CD4-positive, alpha-beta T cell treated with Interleukin-4 for 1 hour (primary cell): ENCODE data around the gene ADGRF3.
"Not testable (repeated sequence)": the region's sequence is repeated elsewhere in the genome, so short reads cannot be mapped to it uniquely, and the experiment has no call there.

Experiments
- DNase-seq, 2 donors: peaks; one replicate each; pipeline ENCODE4 v3.0.0-alpha.2; 2020 to 2022

Gene ADGRF3, protein sequence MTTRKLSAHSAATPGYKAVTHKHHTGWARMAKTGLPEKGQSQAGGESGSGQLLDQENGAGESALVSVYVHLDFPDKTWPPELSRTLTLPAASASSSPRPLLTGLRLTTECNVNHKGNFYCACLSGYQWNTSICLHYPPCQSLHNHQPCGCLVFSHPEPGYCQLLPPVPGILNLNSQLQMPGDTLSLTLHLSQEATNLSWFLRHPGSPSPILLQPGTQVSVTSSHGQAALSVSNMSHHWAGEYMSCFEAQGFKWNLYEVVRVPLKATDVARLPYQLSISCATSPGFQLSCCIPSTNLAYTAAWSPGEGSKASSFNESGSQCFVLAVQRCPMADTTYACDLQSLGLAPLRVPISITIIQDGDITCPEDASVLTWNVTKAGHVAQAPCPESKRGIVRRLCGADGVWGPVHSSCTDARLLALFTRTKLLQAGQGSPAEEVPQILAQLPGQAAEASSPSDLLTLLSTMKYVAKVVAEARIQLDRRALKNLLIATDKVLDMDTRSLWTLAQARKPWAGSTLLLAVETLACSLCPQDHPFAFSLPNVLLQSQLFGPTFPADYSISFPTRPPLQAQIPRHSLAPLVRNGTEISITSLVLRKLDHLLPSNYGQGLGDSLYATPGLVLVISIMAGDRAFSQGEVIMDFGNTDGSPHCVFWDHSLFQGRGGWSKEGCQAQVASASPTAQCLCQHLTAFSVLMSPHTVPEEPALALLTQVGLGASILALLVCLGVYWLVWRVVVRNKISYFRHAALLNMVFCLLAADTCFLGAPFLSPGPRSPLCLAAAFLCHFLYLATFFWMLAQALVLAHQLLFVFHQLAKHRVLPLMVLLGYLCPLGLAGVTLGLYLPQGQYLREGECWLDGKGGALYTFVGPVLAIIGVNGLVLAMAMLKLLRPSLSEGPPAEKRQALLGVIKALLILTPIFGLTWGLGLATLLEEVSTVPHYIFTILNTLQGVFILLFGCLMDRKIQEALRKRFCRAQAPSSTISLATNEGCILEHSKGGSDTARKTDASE

DNA sequence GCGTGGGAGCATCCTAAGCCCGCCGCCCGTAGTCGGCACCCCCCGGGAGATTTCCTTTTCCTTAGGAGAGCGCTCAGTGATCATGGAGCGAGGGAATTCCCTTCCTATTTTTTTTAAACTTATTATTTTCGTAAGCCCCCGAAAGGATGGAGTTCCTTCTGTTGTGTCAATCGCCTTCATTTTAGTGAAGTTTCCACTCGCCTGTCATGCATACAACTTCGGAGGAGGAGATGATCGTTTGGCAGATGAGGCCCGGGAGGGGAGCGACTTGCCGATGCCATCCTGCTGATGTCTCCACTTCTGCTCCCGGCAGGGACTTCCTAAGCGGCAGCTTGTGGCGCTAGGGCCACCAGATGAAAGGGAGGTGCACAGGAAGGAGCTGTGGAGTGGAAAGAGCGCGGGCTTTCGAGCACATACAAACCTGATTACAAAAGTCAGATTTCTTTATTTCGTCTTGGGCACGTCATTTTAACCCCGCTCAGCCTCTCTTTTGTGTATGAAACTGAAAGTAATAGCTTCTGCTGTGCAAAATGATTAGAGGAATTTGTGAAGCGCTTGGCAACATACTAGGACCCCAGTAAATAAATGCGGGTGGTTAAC is at the start of gene ADGRF3:
ADGRF3 (minus strand) TSS at position 336 of the 600 bp plus-strand sequence. CDS start 555 bp downstream, outside the sequence.
- DNase-seq = peak; percentile 63 to 74

DNA sequence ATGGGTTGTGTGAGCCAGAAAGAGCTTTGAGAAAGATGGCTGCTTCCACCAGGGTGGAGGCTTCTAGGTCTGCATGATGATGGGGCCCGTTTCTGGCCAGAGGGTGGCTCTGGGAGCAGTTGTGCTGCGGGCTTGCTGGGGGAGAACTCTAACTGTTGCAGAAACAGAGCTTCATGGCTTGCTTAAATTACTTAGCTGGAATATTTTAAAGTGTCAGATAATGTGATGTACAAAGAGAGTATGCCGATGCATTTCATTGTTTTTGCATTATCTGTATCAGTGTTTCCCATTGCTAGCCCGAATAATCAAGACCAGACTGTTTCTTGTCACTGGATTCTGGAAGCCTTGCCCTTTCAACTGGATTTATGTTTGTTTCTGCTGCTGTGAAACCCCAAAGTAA is 48.8 kb upstream of the ADGRF3 start:
- DNase-seq = no peak

DNA sequence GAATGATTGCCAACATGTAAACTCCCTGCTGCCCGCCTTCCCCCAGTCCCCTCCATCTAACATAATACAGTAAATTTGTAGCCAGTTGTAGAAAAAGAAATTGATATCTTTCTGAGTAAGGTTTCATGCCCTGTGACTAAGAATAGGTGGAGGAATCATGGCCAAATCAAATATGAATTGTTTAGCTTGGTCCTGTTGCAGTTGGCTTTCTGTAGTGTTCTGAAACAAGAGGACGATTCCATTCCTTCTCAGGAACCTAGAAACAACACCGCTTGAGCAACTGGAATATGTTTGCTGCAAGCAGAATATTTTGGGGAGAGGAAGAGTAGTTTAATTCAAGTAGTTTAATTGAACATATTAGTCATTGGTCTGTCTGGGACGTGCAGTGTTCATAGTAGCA is 48.1 kb upstream of the ADGRF3 start:
- DNase-seq = no peak

DNA sequence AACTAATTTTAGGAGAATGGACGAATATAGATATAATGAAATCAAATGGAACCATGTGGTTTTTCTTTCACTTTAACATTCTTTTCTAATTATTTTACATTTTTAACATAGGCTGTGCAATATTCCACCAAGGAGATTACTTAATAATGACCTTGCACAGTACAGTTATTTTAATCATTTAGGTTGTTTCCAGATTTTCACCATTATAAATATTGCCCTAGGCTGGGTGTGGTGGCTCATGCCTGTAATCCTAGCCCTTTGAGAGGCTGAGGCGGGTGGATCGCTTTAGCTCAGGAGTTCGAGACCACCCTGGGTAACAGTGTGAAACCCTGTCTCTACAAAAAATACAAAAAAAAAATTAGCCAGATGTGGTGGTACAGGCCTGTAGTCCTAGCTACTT is 40.6 kb upstream of the ADGRF3 start:
- no peak for DNase-seq

DNA sequence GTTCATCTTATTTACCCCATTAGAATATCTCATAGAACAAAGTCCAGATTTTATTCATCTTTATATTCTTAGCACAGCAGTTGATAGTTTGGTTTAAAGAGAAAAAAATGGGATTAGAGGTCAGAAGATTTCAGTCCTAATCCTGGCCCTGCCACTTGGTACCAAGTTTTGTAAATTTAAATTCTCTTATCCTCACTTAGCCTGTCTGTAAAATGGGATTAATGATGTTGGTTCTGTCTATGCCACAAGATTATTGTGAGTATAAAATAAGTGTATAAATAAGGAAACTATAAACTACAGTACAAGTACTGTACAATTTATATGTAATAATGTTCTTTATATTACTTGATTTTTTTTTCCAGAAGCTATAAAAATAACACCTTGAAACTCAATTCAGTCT is 38.0 kb upstream of the ADGRF3 start:
- DNase-seq = no peak

DNA sequence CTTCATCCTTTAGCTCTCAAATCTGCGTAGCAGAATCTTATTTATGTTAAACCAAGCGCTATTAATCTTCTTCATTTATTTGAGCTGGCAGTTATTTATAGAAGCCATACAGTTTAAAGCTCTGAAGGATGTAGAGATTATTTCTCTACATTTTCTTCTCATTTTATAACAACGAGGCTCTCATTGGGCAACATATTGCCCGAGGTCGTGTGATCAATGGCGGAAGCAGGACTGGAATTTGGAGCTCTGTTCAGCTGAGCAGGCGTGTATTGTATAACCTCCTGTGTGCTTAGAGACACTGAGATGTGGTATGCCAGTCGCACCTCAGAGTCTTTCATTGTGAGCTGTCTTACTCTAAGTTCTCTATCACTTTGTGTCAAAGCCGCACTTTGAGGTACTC is 37.6 kb upstream of the ADGRF3 start:
- no peak for DNase-seq

DNA sequence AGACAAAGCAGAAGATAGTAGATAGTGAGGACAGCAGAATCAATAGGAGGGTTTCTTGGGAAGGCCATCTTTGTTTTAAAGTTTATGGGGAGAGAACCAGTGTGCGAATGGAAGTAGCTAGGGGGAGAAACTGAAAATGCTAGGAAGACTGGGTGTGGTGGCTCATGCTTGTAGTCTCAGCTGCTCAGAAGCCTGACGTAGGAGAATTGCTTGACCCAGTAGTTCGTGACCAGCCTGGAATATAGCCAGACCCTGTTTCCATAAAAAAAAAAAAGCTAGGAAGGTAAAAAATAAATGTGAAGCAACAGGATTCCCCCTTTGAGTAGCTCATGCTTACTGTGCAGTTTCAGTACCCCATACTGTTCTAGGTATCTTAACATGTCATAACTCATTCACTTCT is 36.0 kb upstream of the ADGRF3 start:
- no peak for DNase-seq

DNA sequence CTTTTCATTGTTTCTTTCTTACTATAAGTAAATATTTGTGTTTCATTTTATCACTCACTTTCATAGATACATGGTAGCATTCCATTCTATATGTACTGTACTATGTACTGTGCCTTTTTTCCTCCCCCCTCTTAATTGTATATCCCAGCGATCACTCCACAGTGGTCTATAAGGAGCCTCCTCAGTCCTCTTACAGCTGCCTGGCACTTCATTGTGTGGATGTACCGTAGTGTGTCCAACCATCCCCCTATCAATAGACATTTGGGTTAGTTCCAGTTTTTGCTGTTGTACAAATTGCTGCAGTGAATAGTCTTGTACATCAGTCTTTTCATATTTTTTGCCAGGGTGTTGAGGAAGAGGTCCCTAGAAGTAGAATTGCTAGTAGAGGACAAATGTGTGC is 33.7 kb upstream of the ADGRF3 start:
- DNase-seq = no peak

DNA sequence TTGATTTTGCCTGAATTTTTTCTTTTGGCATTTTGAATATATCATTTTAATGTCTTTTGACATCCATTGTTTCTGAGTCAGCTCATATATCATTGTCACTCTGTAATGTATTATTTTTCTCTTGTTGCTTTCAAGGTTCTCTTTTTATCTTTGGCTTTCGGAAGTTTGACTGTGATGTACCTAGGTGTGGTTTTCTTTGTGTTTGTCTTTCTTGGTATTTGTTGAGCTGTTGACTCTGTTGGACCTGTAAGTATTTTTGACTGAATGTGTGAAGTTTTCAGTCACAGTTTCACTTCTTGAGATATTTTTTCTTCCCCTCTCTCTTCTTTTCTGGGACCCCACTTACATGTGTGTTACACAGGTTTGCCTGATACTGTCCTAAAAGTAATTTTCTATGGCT is 30.2 kb upstream of the ADGRF3 start:
- no peak for DNase-seq

DNA sequence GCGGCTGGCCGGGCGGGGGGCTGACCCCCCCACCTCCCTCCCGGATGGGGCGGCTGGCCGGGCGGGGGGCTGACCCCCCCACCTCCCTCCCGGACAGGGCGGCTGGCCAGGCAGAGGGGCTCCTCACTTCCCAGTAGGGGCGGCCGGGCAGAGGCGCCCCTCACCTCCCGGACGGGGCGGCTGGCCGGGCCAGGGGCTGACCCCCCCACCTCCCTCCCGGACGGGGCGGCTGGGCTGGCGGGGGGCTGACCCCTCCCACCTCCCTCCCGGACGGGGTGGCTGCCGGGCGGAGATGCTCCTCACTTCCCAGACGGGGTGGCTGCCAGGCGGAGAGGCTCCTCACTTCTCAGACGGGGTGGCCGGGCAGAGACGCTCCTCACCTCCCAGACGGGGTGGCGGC is 24.3 kb upstream of the ADGRF3 start:
- DNase-seq = not testable (repeated sequence)

DNA sequence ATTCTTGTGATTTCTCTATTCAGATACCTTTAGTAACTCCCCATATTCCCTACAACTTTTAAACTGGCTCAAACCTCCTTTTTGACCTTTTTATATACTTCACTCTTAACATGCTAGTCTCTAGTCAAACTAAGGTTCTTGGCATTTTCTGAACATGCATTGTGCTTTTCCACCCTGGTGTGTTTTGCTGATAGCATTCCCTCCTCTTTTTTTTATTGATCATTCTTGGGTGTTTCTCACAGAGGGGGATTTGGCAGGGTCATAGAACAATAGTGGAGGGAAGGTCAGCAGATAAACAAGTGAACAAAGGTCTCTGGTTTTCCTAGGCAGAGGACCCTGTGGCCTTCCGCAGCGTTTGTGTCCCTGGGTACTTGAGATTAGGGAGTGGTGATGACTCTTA is 23.1 kb upstream of the ADGRF3 start:
- not testable (repeated sequence) for DNase-seq

DNA sequence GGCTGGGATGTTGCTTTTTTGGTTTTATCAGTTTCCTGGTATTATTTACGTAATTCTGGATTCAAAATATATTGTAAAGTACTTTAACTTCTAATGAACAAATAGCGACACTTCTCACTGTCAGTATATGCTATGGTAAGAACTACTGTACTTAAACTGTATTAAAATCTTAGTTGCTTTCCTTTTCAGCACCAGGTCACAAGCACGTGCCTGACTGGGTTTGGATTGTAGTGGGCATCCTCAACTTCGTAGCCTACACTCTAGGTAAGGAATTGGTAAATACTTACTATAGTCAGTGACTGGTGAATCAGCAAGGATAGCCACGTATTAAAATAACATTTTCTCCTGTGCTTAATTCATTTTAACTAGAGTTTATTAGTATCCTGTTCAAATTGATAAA is 20.4 kb upstream of the ADGRF3 start:
- DNase-seq = no peak

DNA sequence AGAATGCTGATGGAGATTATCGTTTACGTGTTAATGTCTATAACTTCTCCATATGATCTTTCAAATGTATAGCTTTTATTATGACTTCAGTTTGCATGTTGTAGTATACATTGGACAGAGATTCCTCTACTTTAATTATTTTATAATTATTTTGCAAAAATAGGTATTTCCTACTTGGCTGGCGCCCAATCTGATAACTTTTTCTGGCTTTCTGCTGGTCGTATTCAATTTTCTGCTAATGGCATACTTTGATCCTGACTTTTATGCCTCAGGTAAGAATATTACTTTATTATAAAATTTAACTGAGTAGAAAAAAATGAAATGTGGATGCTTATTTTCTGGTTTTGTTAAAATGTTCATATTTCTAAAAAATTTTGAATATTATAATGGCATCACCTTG is 18.1 kb upstream of the ADGRF3 start:
- no peak for DNase-seq

DNA sequence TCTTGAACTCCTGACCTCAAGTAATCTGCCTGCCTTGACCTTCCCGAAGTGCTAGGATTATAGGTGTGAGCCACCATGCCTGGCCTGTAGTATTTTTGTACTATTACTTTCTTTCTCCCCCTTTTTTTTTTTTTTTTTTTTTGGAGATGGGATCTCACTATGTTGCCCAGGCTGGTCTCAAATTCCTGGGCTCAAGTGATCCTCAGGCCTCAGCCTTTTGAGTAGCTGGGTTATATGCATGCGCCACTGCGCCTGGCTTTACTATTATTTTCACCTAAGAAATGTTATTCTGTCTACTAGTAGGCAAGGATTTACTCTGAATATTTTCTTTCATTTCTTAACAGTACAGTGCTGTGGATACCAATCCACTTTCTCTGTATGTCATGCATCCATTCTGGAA is 17.4 kb upstream of the ADGRF3 start:
- no peak for DNase-seq

DNA sequence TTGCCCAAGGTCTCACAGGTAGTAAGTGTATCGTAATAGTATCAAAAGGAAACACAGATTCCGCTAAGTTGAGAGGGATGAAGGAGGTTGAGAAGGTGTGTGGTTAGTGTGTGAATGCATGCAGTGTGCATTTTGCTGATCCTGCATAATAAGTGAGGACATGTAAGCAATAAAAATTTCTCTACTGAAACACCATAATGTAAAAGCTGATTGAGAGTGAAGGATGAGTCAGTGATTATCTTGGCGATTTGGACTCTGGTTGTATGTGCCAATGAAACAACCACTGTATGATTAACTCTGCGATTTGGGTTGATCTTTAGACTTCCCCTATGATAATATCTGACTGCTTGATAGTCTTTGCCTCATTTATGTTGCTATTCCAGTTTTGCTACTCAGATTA is 16.7 kb upstream of the ADGRF3 start:
- DNase-seq = no peak

DNA sequence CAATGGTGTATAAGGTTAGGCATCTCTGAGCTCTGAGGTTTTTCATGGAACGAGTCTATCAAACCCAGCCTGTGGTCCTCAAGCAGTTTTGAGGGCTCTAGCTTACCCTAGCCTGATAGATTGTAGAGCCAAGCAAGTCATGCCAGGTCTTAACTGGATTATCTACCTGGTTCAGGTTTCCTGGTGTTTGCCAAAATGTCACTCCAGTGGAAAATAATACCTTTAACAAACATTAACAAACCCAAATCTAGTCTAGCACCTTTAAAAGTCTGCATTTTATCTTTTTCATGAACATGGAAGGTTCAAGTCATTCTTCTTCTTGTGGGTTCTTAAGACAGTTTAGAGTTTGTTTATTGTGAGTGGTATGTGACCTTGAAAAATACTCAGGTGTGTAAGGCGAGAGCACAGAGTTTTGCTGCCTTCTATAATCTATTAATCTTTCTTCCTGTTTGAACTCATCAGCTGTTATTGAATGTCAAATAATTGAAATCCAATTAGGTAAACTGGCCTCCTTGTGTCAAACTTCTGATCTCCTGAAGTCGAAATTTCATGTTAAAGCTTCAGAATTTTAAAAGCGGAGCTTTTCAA is 13.4 kb upstream of the ADGRF3 start:
- no peak for DNase-seq

DNA sequence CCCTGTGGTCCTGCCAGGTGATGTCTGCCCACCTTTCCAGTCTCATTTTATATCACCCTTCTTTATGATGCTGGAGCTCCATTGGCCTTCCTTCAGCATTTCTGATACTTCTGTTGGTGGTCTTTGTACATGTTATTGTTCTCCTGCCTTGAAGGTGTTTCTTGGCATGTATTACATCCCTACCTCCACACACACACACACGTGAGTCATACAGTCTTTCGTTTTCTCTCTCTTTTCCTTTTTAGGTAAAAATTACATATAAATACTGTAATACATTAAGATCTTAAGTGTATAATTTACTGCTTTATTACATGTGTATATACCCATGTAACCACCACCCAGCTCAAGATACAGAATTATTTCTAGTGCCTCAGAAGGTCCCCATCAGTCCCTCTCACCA is 10.2 kb upstream of the ADGRF3 start:
- DNase-seq = no peak

DNA sequence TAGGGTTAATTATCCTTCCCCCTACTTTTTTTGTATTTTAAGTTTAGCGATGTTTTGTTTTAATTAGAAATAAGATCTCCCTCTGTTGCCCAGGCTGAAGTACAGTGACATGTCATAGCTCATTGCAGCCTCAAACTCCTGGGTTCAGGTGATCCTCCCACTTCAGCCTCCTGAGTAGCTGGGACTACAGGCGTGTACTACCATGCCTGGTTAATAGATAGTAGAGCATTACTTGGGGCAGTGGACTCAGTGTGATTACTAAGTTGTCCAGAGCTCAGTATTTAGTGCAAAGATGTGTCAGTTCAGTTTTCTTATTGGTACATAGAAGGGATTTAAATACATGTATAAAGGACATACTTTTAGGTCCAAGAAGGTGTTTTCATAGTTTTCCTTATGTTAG is 9.5 kb upstream of the ADGRF3 start:
- no peak for DNase-seq

DNA sequence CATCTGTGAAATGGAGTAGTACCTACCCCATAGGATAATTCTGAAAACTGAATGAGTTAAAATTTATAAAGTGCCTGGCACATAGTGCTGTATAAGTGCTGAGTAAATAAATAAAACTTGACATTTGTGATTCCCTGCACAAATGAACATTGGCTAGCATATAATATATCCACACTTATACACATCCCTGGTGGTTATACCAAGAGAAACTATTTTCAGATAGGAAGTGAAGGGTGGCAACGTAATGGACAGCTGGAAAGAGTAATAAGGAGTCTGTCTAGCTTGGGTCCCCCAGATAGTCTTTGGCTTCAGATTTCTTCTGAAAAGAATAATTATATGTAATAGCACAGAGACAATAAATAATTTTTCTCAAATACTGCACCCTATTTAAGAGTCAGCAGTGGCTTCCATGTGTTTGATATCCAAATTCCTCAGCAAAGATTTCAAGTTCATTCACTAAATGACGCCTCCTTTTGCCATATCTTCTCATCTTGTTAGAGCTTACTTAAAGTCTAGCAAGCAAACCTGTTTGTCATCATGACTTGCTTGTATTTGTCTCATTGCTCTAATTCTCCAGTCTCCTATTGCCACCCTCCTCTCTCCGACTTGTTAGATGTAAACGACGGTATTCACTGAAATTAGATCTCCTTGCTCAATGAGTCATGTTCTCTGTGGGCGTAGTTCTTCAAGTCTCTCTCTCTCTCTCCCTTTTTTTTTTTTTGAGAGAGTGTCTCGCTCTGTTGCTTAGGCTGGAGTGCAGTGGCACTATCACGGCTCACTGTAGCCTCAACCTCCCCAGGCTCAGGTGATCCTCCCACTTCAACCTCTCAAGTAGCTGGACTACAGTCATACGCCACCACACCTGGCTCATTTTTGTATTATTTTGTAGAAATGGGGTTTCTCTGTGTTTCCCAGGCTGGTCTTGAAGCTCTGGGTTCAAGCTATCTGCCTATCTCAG is 8.7 kb upstream of the ADGRF3 start:
- no peak for DNase-seq

DNA sequence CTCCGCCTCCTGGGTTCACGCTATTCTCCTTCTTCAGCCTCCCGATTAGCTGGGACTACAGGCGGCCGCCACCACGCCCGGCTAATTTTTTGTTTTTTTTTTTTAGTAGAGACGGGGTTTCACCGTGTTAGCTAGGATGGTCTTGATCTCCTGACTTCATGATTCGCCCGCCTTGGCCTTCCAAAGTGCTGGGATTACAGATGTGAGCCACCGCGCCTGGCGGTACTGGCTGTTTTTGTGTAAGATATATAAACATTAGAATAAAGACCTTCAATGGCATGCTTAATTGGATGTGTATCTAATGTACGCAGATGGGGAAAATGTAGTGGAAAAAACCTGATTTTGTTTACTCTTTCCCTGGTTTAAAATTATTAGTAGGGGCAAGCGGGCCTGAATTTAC is 7.9 kb upstream of the ADGRF3 start:
- DNase-seq = not testable (repeated sequence)

DNA sequence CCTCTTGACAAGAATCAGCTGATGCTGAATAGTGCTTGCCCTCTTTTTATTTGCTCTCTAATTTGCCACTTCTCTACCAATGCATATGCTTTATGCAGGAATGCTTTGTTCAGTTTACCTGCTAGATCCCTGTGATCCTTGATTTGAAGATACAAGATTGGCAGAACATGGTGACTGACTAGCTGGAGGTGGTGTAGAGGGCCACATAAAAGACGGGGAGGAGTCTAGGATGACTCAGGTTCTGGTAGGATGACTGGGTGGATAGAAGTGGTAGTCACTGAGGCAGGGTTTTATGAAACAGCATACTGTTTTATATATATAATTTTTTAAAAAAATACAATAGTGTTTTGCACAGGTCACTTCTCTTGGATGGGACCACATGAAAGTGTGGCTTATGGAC is 6.3 kb upstream of the ADGRF3 start:
- DNase-seq = no peak
